ENCODE measurements around the gene RALB. TPM values are rescaled to one million over a fixed set of nuclear protein-coding genes. Genes with fewer than 3 reads are reported as not detected.
"Not testable (repeated sequence)": the region's sequence is repeated elsewhere in the genome, so short reads cannot be mapped to it uniquely, and the experiment has no call there.

The RALB gene
- total RNA-seq, 1 experiment from 2014 or later = 59.4 TPM

DNA sequence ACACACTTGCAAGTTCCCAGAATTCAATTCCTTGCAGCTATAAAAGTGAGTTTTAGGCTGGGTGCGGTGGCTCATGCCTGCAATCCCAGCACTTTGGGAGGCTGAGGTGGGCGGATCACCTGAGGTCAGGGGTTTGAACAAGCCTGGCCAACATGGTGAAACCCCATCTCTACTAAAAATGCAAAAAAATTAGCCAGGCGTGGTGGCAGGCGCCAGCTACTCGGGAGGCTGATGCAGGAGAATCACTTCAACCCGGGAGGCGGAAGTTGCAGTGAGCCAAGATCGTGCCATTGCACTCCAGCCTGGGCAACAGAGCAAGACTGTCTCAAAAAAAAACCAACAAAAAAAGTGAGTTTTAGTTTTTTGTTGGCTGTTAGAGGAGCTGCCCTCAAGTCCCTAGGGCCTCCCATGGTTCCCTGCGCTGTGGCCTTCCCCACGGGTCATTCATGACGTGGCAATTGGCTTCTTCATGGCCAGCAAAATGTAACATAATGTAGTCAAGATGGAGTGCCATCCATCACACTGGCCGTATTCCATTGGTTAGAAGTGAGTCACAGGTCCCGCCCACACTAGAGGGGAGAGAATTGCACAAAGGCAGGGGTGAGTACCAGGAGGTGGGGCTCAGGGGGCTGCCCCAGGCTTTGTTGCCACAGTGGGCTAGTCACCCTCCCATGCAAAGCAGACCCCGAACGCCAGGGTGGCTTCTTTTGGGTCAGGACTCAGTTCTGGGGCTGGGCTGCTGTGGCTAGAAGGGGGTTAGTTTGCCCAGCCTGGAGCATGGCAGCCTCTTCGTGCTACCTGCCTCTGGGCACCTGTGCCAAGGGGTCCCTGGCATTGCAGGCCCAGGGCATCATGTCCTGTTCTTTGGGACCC is 55.6 kb downstream of the RALB start:
- no peaks in the 10 kb centered on the region for H3K36me3 ChIP-seq (ENCODE audit: control insufficient read depth, insufficient read depth, low read length)
- Mint-ChIP-seq H3K4me1 (ENCODE audit: low read depth, unreplicated experiment) (peaks cover 8% of the 10 kb centered on the region), H3K9me3 (ENCODE audit: unreplicated experiment) (no peaks in the 10 kb centered on the region), H3K36me3 (ENCODE audit: insufficient read depth, unreplicated experiment) (no peaks in the 10 kb centered on the region), H3K4me3 (ENCODE audit: unreplicated experiment) (no peak overlapping the region), H3K27me3 (ENCODE audit: insufficient read depth, unreplicated experiment) (no peaks in the 10 kb centered on the region), H3K27ac (ENCODE audit: unreplicated experiment) (no peak overlapping the region)
- DNase-seq = no peak
- H3K9me3 ChIP-seq = no peaks in the 10 kb centered on the region
- intact Hi-C loops (cut with micrococcal nuclease; ENCODE audit: unreplicated experiment) = no loop called here
- H3K27me3 ChIP-seq (replicated peaks; ENCODE audit: control insufficient read depth, insufficient read depth, low read length) = no peaks in the 10 kb centered on the region
- ChIA-PET CTCF (interaction anchor here (0.7 kb wide), 1 partner anchor 373 kb away, joined by 3 read pairs; no protein-coding TSS in a partner anchor), POLR2A (no interaction called here)
- H3K4me1 ChIP-seq = no peaks in the 10 kb centered on the region
- BruUV-seq (replicated peaks) = no TSS peak
- TF ChIP-seq, protein P1, sequence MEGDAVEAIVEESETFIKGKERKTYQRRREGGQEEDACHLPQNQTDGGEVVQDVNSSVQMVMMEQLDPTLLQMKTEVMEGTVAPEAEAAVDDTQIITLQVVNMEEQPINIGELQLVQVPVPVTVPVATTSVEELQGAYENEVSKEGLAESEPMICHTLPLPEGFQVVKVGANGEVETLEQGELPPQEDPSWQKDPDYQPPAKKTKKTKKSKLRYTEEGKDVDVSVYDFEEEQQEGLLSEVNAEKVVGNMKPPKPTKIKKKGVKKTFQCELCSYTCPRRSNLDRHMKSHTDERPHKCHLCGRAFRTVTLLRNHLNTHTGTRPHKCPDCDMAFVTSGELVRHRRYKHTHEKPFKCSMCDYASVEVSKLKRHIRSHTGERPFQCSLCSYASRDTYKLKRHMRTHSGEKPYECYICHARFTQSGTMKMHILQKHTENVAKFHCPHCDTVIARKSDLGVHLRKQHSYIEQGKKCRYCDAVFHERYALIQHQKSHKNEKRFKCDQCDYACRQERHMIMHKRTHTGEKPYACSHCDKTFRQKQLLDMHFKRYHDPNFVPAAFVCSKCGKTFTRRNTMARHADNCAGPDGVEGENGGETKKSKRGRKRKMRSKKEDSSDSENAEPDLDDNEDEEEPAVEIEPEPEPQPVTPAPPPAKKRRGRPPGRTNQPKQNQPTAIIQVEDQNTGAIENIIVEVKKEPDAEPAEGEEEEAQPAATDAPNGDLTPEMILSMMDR (IDR thresholded peaks at IDR 0.05; ENCODE audit: insufficient read depth in 1 of 2, low read depth in 1 of 2, low read length in 1 of 2, severe bottlenecking in 1 of 2, unreplicated experiment in 1 of 2) = no peak
- H3K4me3 ChIP-seq (ENCODE audit: low read depth, low read length) = no peak overlapping the region

DNA sequence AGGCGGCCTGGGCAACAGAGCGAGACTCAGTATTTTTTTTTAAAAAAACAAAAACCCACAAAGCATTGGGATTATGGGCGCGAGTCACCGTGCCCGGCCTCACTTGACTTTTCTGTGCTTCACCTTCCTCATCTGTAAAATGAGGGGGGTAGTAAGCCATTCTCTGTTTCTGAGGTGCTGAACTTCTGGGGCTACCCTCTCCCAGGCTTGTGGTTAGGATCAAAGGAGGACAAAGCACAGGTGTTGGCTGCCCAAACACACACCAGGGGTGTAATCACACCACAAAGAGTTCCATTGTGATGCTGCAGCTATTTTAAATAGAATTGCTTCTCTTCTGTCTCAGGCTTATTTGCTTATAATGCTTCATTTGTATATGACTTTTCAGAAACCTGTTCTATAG is 57.5 kb downstream of the RALB start:
- TF ChIP-seq, protein P1 (IDR thresholded peaks at IDR 0.05; ENCODE audit: insufficient read depth in 1 of 2, low read depth in 1 of 2, low read length in 1 of 2, severe bottlenecking in 1 of 2, unreplicated experiment in 1 of 2) = no peak
- no TSS peak for BruUV-seq (replicated peaks)
- Histone ChIP-seq H3K4me3 (ENCODE audit: low read depth, low read length) (no peak overlapping the region), H3K9me3 (no peaks in the 10 kb centered on the region), H3K27me3 (replicated peaks; ENCODE audit: control insufficient read depth, insufficient read depth, low read length) (no peaks in the 10 kb centered on the region), H3K4me1 (no peaks in the 10 kb centered on the region), H3K36me3 (ENCODE audit: control insufficient read depth, insufficient read depth, low read length) (no peaks in the 10 kb centered on the region)
- H3K9me3 Mint-ChIP-seq (ENCODE audit: unreplicated experiment) = no peaks in the 10 kb centered on the region
- intact Hi-C loops (cut with micrococcal nuclease; ENCODE audit: unreplicated experiment) = no loop called here
- ChIA-PET POLR2A (interaction anchor here (0.7 kb wide), 1 partner anchor 123 kb away, joined by 5 read pairs; no protein-coding TSS in a partner anchor), CTCF (interaction anchor here (1.8 kb wide), 1 partner anchor 27 kb away, joined by 4 read pairs; no protein-coding TSS in a partner anchor)
- H3K4me1 Mint-ChIP-seq (ENCODE audit: low read depth, unreplicated experiment) = peaks cover 8% of the 10 kb centered on the region
- DNase-seq = no peak
- no peaks in the 10 kb centered on the region for H3K36me3 Mint-ChIP-seq (ENCODE audit: insufficient read depth, unreplicated experiment)
- H3K27ac Mint-ChIP-seq (ENCODE audit: unreplicated experiment) = no peak overlapping the region
- no peaks in the 10 kb centered on the region for H3K27me3 Mint-ChIP-seq (ENCODE audit: insufficient read depth, unreplicated experiment)
- H3K4me3 Mint-ChIP-seq (ENCODE audit: unreplicated experiment) = no peak overlapping the region

DNA sequence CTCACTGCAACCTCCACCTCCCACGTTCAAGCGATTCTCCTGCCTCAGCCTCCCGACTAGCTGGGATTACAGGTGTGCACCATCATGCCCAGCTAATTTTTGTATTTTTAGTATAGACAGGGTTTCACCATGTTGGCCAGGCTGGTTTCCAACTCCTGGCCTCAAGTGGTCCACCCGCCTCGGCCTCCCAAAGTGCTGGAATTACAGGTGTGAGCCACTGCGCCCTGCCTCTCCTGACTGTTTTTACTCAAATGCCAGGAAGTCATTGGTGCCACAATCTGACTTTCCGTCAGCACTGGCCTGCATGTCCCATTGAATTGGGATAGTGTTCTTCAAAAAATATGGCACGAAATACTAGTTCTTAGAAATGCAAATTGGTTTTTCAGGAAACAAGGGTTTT is 58.2 kb downstream of the RALB start:
- POLR2A ChIA-PET; intact Hi-C loops (cut with micrococcal nuclease; ENCODE audit: unreplicated experiment): not testable (repeated sequence)
- CTCF ChIA-PET = interaction anchor here (0.7 to 1.8 kb wide), 2 partner anchors 27 to 386 kb away, joined by 4 to 5 read pairs; no protein-coding TSS in a partner anchor

More for the DNA sequence above, 58.2 kb downstream of the RALB start:
- BruUV-seq (replicated peaks); H3K27me3 Mint-ChIP-seq (ENCODE audit: insufficient read depth, unreplicated experiment); H3K4me3 ChIP-seq (ENCODE audit: low read depth, low read length); H3K27me3 ChIP-seq (replicated peaks; ENCODE audit: control insufficient read depth, insufficient read depth, low read length); H3K4me1 Mint-ChIP-seq (ENCODE audit: low read depth, unreplicated experiment); H3K9me3 ChIP-seq; DNase-seq; H3K4me1 ChIP-seq; H3K36me3 Mint-ChIP-seq (ENCODE audit: insufficient read depth, unreplicated experiment); H3K27ac Mint-ChIP-seq (ENCODE audit: unreplicated experiment); H3K4me3 Mint-ChIP-seq (ENCODE audit: unreplicated experiment); H3K9me3 Mint-ChIP-seq (ENCODE audit: unreplicated experiment); H3K36me3 ChIP-seq (ENCODE audit: control insufficient read depth, insufficient read depth, low read length): not testable (repeated sequence)
